HG02571 (cell line): ENCODE results near the gene NLRC5.
"Not testable (repeated sequence)": the region's sequence is repeated elsewhere in the genome, so short reads cannot be mapped to it uniquely, and the experiment has no call there.

Experiments used
- ATAC-seq: cut with Tn5 transposase; IDR thresholded peaks from one replicate; pipeline ENCODE4 v1.9.1; 2021; ENCODE audit warnings: mild to moderate bottlenecking, moderate library complexity; ENCODE audit not compliant: unreplicated experiment

NLRC5 gene

DNA sequence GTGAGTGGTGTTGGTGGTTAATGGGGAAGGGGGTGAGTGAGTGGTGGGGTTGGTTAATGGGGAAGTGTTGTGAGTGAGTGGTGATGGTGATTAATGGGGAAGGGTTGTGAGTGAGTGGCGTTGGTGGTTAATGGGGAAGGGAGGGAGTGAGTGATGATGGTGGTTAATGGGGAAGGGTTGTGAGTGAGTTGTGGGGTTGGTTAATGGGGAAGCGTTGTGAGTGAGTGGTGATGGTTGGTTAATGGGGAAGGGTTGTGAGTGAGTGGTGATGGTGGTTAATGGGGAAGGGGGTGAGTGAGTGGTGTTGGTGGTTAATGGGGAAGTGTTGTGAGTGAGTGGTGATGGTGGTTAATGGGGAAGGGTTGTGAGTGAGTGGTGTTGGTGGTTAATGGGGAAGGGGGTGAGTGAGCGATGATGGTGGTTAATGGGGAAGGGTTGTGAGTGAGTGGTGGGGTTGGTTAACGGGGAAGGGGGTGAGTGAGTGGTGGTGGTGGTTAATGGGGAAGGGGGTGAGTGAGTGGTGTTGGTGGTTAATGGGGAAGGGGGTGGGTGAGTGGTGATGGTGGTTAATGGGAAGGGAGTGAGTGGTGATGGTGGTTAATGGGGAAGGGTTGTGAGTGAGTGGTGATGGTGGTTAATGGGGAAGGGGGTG lies 81.8 kb downstream of the NLRC5 start:
- not testable (repeated sequence) for ATAC-seq

DNA sequence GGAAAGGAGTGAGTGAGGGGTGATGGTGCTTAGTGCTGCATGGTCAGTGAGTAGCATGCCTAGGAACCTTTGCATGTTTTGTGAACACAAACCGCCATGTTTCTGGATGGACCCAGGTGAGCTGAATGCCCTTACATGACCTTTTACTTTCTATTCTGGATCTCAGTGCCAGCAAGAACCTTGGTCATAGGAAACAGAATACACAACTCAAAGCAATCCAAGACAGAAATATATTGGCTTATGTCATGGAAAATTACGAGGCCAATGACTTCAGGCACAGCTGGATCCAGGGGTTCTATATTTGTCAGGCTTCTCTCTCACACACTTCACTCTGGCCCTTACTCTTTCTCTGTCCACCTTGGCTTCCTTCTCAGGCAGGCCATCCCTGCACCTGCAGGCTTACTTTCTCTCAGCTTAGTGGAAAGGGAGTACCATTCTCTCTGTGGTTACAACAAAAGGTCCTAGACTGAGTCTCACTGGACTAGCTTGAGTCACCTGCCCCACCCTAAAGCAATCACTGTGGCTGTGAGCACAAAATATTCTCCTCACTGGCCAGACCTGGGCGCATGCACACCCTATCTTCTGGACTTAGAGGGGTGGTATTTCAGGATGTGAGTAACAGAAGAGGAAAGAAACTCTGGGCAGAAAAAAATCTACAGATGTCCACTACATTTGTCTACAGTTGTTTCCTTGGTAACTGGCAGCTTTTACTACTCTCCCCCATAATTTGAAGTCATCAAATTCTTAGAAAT lies 82.7 kb downstream of the NLRC5 start:
- ATAC-seq = no peak

DNA sequence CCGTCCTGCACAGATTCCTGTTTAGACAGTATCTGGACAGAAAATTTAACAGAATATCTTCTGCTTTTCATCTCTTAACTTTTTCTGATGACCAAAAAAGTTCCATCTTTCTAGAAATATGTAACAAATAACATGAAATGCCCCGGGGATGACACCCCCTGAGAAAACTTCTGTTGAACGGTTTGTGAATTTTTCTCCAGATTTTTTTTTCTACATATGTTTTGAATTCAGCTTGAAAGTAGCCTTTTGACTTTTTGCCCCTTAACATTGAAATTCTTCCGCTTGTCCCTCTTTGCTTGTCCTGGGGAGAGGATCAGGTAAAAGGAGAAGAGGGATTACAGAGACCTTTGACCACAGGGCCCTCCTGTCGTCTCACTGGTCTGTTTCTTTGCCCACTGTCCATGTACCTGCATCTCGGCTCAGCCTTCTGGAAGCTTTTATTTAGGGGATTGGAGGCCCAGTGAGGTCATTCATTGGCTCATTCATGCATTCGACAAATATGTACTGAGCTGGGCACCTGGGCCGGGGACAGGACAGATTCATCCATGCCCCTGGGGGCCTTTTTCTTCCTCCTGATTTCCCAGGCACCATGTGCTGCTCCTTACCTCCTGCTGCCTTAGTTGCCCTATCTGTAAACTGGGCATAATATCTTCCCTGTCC lies 83.4 kb downstream of the NLRC5 start:
- no peak for ATAC-seq

DNA sequence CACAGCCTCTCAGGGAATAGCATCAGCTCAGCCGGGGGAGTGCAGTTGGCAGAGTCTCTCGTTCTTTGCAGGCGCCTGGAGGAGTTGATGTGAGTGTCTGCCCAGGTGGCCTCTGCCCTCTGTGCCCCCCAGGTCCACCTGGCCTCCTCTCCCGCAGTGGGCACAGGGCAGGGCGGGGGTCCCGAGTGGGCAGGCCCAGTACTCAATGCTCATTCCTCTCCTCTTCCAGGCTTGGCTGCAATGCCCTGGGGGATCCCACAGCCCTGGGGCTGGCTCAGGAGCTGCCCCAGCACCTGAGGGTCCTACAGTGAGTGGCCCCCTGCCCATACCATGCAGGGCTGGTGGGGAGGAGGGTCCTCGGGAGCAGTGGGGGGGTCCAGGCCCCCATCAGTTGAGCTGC lies 88.4 kb downstream of the NLRC5 start:
- no peak for ATAC-seq

DNA sequence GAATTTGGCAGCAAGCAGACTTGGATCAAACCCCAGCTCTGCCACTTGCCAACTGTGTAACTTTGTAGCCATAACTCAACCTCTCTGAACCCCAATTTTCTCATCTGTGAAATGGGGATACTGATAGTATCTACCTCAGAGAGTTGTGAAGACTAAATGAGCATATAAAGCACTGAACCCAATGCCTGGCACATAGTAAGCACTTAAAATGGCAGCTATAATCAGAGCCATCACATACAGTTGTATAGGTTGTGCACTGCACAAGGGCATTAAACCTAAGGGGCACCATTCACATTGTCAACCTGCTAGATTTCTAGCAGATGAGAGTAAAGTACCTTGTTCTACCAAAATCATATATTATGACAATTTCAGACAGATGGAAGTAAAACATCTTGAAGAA lies 92.4 kb downstream of the NLRC5 start:
- no peak for ATAC-seq

DNA sequence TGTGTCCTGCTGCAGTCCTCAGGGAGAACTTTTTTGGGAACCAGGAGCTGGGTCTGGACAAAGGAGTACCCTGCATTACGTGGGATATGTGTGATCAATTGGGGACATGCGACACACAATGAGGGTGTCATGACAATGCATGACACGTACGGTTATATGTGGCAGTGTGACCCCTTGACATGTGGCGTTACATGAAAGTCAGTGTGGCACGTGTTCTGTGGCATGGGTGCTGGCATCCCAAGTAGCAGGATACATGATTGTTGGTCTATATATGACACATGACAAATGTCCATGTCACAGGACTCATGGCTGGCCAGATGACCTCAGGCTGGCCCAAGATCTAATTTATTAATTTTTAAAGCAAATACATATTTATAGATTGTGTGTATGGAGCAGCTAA lies 93.3 kb downstream of the NLRC5 start:
- ATAC-seq = no peak

DNA sequence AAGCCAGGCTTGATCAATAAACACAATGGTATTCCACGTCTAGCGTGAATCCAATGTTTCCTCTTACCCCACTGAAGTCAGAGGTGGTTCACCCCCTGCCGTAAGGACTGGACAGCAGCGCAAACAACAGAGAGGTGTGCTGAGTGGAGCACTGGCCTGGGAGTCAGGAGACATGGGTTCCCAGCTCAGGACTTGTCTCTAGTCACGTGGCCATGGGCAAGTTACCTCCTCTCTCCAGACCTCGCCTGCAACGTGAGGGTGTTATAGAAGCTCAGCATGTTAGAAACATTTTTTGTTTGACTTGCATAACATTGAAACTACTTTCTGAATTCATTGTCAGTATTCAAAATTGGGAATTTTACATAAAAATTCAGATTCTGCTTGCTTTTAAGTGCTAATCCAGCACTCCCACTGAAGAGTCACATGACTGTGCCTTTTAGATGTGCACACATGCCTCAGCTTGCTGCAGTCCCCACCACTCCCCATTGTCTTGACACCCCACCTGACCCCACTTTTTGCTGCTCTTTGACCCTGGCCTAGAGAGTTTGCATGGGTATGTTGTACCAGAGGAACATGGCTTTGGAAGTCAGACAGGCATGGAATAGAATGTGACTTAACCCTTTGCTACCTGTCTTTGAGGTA lies 94.2 kb downstream of the NLRC5 start:
- no peak for ATAC-seq

DNA sequence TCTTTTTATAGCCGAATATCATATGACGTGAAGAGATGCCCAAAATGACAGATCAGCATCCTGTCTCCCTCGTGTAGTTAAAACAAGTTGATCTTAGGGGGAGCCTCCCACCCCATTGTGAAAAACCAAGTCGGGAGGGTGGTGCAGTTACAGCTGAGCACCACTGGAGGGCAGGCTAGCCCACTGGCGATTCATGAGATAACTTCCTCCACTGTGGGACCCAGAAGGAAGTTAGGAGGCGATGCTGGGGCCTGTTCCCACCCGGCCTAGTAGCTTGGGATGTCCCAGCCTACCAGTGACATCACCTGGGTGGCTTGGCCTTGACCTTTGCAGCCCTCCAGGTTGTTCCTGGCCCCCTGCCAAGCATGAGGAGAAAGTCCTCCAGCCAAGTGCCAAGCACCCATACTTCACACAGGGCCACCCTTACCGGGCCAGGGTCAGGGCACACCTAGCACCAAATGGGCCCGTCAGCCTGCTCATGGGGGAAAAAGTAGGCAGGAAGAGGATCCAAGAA lies 95.0 kb downstream of the NLRC5 start:
- ATAC-seq = no peak

DNA sequence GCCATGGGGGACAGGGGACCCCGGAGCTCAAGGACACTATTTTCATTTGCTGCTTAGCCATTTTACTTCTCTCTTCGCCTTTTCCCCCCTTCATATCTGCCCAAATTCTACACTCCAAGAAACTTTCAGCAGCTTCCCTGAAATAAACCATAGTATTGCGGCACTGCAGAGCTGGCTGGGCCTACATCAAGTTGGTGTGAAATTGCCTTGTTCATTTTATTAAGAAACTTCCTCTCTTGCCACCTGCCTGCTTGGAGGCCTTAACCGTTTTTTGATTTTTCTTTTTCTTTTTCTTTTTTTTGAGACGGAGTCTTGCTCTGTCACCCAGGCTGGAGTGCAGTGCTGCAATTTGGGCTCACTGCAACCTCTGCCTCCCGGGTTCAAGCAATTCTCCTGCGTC lies 95.6 kb downstream of the NLRC5 start:
- ATAC-seq = no peak

DNA sequence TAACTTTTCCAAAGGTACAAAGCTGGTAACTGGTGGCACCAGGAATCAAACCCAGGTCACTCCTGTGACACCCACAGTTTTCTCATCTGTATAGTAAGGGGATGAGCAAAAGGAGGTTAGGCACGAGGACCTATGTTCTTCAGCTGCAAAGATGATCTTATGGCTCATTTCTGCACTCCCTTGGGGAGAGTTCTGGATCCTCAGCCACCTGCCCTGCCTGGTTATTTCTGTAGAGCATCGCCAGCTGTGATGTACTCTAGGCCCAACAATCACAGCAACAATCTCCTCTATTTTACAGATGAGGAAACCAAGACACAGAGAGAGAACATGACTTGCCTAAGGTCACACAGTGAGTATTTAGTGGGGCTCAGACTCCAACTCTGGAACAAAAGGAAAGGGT lies 97.6 kb downstream of the NLRC5 start:
- ATAC-seq = no peak

DNA sequence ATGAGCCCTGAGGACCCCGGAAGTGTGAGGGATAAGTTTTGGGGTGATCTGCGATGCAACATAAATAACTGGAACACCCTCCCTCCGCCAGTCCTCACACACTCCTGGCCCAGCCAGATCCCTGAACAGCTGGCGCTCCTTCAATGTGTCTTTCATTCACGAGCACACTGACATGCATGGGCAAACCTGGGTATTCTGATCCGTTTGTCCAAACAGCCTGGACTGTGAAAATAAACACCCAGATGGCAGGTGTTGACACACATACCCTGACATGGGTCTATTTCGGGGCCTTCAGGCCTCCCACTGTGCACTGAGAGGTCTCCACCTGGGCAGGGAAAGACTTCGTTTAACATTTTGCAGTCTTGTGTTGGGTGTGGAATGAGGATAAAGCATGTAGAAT lies 100.0 kb downstream of the NLRC5 start:
- no peak for ATAC-seq

DNA sequence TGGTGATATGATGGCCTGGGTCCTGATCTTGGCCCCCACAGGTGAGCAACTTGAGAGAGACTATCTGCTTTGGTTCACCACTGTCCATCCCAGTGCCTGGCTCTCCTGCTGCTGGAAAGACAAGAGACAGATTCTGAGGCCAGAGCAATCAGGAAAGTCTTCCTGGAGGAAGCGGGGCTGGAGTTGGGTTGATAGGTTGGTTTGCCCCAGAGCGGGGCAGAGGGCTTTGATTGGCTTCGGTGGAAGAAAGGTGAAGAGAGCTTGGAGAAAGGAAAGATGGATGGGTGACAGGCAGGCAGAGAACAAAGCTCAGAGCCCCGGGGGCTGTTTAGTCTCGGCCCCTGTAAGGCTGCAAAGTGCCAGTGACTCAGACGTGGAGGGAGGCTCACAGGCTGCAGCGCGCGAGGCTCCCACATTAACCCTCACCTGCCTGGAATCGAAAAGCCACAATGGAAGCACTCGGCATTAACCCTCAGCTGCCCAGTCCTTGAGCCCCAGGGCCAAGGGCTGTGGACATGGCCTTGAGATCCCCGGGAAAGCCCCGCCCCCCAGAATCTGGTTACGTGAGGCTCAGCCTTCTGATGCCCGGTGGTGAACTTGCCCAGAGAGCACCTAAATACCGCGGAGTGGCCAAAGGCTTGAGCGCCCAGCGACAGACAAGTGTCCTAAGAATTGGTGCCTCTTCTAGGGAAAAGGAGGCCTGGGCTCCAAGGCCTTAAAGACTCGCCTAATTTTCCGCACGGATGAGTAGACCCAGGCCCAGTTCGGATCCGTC lies 102.0 kb downstream of the NLRC5 start:
- no peak for ATAC-seq

DNA sequence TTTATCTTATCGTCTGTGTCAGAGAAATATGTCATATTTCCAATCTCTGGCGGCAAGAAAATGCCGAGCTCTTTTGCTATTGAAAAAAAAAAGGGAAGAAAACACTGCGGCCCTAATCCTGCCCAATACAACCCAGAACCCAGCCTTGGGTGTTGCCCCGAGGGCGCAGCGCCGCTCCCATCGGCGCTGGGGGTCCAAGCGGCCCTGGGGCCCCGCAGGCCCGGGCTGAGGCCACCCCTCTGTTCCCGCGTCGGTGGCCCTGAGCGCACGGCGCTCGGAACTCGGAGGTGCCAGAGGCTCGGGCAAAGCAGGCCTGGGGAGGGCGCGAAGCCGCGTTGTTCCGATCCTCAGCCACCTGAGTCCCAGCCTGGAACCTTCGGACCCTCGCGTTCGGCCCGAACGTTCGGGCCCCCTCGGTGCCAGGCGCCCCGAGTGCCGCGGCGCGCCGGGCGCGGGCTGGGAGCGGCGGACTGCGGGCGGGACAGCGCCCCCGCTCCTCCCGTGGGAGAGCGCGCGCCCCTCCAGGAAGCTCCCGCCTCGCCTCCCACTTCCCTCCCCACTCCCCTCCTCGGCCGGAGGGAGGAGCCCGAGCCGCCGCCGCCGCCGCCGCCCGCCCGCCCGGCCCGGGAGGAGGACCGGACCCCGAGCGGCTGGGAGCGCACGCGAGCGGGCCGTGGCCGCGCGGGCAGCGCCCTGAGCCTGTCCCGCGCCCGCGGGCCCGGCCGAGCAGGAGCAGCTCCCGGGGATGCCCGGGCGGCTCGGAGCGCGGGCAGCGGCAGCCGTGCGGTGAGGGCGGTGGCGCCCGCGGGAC lies 102.8 kb downstream of the NLRC5 start, which contains the start of gene CPNE2:
Gene CPNE2 (plus strand): TSS at position 609 of the 811 bp plus-strand sequence. CDS start 18,160 bp downstream, outside the sequence.
- no peak for ATAC-seq

DNA sequence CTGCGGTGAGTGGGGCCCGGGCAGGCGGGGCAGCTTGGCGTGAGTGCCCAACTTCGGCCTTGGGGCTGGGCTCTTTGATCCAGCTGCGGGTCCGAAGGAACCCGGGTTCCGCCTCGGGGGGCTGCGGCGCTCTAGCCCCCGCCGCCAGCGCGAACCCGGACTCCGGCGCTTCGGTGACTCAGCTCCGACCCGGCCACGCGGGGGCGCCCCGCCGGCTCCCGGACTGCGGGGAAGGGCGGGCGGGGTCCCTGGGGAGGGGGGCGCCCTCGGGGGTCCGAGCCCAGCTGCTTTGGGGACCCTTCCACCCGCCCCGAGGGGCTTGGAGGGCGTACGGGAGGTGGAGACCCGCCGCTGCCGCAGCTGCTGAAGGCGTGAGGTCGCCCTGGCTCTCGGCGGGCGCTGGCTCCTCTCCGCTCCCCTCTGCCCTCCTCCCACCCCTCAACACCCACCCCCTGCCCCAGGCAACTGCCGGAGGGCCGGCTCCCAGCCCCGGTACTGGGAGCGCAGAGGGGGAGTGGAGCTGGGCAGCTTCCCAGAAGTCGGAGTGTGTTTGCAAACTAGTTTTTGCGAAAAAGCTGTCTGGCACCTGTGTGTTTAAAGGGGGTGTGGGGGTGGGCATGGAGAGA lies 103.5 kb downstream of the NLRC5 start:
- ATAC-seq = no peak

DNA sequence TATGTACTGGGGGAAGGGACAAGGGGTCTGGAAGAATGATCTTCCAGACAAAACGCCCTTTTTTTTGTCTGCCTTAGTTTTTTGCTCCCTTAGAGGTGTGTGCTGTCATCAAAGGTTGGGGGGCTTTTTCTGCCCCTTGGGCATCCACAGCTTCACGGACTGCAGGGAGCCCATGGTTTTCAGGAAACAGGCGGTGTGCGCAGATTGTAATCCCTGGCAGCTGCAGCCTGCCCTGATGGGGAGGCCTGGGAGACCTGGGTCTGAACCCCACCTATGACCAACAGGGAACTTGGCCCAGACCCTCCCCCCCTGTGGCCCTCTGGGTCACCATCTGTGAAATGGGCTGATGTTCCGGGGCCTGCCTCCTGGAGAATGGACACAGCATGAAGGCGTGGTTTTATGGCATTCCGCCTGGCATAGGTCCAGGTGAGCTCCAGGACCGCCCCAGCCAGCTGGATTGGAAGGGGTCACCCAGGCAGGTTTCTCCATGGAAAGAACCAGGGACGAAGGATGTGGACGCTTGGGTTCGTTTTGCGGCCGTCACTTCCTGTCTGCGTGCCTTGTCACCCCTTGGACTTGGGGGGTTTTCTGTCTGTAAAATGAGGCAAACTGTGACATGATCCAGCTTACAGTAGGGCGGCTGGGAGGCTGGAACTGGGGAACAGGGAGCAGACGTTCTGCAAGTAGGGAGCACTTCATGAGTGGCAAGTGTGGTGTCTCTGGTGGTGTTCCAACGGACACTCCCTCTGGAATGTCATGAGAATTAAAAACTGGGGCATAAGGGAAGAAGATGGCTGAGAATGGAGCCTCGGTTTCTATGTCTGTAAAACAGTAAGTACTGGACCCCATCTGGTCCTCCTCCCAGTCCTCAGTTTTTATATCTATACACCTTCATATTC lies 104.6 kb downstream of the NLRC5 start:
- no peak for ATAC-seq

DNA sequence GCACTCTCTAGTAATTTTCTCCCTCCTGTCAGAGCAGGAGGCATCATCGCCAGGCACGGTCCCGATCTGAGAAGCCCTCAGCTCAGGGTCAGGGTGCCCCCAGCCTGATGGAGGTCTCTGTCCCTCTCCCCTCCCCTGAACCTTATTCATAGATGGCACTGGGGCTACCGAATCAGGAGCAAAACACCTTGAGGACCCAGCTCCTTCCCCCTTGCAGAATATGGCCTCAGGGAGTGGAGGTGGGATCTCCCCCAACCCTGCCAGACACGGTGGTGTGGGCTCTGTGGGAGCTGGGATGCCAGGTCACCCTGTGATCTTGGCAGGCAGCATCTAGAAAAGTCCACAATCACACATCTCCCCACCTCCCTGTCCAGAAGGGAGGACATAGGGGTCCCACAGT lies 105.6 kb downstream of the NLRC5 start:
- ATAC-seq = no peak

DNA sequence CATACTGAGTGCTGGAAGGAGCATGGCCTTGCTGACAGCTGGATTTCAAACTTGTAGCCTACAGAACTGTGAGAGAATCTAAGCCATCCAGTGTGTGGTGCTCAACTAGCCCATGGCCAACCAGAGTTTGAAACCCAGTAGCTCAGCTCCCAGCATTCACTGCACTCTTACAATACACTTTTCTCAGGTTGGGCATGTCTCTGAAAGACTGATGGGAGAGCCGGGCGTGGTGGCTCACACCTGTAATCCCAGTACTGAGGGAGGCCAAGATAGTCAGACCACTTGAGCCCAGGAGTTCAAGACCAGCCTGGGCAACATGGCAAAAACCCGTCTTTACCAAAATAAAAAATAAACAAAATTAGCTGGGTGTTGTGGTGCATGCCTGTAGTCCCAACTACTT lies 106.8 kb downstream of the NLRC5 start:
- ATAC-seq = no peak

DNA sequence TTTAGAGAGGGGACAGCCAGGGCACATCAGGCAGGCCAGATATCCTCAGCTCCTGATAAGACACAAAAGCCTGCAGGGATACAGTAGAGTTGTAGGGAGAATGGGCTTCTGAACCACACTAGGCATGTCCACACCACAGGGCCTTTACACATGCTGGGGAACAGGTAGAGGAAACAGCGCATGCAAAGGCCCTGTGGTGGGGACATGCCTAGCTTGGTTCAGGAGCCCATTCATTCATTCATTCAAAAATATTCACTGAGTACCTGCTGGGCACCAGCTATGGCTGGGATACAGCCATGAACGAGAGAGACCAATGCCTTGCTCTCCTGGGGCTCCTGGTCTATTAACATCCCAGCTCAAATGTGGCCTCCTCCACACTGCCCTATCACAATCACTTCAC lies 107.4 kb downstream of the NLRC5 start:
- no peak for ATAC-seq
